ENCODE results near the gene ADCY5. TPM values are rescaled to one million over a fixed set of nuclear protein-coding genes. Genes with fewer than 3 reads are reported as not detected.
"Not testable (repeated sequence)": the region's sequence is repeated elsewhere in the genome, so short reads cannot be mapped to it uniquely, and the experiment has no call there.

Gene ADCY5
- total RNA-seq, result not detected
- under 1 TPM in 2 of 4 donors, not detected in 2; 0.08 to 0.15 TPM for polyA plus RNA-seq

DNA sequence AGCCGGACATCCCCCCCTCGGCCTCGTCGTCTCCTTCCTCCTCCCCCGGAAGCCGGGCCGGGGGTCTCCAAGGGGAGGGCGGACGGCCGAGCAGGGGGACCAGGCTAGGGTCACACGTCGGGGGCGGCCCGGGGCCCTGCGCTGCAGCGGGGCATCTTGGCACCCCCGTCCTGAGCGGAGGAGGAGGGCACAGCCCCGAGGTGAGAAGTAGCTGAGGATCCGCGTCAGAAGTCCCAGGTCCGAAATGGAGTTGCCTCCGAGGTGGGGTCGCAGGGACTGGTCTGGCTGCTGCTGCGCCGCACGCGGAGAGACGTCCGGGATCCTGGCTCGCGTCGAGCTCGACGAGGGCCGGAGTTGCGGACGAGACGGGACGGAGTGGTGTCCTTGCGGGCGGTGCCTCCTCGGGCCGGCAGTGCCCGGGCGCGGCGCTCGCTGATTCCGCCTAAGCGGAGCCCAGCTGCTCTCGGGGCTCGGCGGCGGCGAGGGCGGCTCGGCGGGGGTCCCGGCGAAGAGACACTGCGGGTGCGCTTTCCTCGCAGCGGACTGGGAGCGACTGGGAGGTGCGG, at the start of gene ADCY5:
Gene ADCY5, minus strand, starts transcription at position 555 of the 566 bp plus-strand sequence. Its CDS starts 545 bp downstream, at position 10.
- Mint-ChIP-seq H3K9me3 (peaks cover 0 to 2% (median 0%) of the 10 kb centered on the region in 7 donors), H3K4me1 (peaks cover 0 to 14% (median 3%) of the 10 kb centered on the region in 4 donors), H3K4me3 (peak within 1 kb of the TSS in 1 of 4 donors; percentile 16), H3K27me3 (peaks cover 48% of the 10 kb centered on the region), H3K27ac (no peak within 1 kb of the TSS), H3K36me3 (no peaks in the 10 kb centered on the region)
- no peak for DNase-seq
- no peak within 1 kb of the TSS for H3K4me3 ChIP-seq (ENCODE audit: low read depth, low read length)
- H3K27ac ChIP-seq (ENCODE audit: insufficient read depth, low read length, poor library complexity, severe bottlenecking), result no peak within 1 kb of the TSS
- H3K4me1 ChIP-seq (ENCODE audit: control insufficient read depth, insufficient read depth, low read length, poor library complexity, severe bottlenecking), result peaks cover 14% of the 10 kb centered on the region
- H3K9me3 ChIP-seq (ENCODE audit: control insufficient read depth in 2 of 2, low read length in 2 of 2), result no peaks in the 10 kb centered on the region
- no peaks in the 10 kb centered on the region for H3K36me3 ChIP-seq (ENCODE audit: control insufficient read depth, insufficient read depth, low read length)
- H3K27me3 ChIP-seq (ENCODE audit: control insufficient read depth, insufficient read depth, low read length), result peaks cover 21% of the 10 kb centered on the region
- no peak for ATAC-seq (ENCODE audit: low read depth in 2 of 2)

DNA sequence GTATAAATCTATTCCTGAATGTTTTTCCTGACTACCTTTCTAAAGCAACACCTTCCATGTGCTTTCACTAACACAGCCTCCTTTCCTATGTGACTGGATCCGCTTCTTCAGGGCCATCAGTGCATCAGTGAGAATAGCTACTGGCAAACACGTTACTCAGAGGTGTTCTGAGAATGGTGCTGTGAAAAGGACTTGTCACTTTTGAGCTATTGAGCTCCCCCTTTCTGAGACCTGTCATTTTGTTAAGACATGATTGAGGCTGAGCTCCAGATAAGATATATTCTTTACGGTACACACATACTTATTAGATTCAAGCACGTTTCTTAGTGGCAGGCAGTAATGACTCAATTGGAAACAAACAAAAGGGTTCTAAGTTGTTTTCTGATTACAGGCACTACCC, 45.0 kb upstream of the ADCY5 start:
- Histone ChIP-seq H3K9me3 (ENCODE audit: control insufficient read depth in 2 of 2, low read length in 2 of 2) (no peaks in the 10 kb centered on the region), H3K27me3 (ENCODE audit: control insufficient read depth, insufficient read depth, low read length) (no peaks in the 10 kb centered on the region), H3K27ac (ENCODE audit: insufficient read depth, low read length, poor library complexity, severe bottlenecking) (no peak overlapping the region), H3K4me3 (ENCODE audit: low read depth, low read length) (no peak overlapping the region), H3K4me1 (ENCODE audit: control insufficient read depth, insufficient read depth, low read length, poor library complexity, severe bottlenecking) (no peaks in the 10 kb centered on the region), H3K36me3 (ENCODE audit: control insufficient read depth, insufficient read depth, low read length) (peaks cover 42% of the 10 kb centered on the region)
- peaks cover 41% of the 10 kb centered on the region for H3K36me3 Mint-ChIP-seq
- peaks cover 0 to 2% (median 0%) of the 10 kb centered on the region in 4 donors for H3K4me1 Mint-ChIP-seq
- H3K27me3 Mint-ChIP-seq, result no peaks in the 10 kb centered on the region
- DNase-seq (no peak), ATAC-seq (ENCODE audit: low read depth in 2 of 2) (no peak)
- H3K4me3 Mint-ChIP-seq, result no peak overlapping the region
- no peaks in the 10 kb centered on the region for H3K9me3 Mint-ChIP-seq
- H3K27ac Mint-ChIP-seq, result no peak overlapping the region

DNA sequence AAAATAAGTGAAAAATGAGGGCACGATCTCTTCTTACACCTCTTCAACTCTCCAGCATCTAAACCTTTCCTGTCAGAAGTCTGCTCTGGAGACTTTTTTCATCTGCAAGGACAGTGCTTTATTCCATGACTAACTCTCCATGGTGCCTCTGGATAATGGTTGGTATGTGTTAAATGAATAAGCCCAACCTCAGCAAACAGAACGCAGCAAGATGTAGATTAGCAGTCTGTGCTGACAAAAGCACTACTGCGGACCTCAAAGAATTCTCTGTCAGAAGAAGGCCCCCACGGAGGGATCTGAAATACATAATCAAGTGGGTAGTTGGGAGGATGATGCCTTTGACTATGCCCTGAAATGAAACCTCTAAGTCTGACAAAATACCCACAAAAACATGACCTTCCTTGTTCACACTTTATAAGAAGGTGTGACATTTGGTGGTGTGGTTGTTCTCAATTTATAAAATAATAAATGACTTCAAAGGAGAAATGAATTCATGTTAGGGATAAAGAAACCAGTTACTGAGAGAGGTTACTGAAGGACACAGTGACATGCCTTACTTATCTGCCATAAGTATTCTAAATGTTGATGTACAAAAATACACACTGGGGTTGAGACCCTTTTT, 43.2 kb upstream of the ADCY5 start:
- peaks cover 30% of the 10 kb centered on the region for H3K36me3 Mint-ChIP-seq
- H3K4me3 Mint-ChIP-seq, result no peak overlapping the region
- no peak for DNase-seq
- H3K9me3 Mint-ChIP-seq, result no peaks in the 10 kb centered on the region
- peak overlapping the region in 1 of 3 donors; percentile 26 for H3K27ac Mint-ChIP-seq
- Histone ChIP-seq H3K4me1 (ENCODE audit: control insufficient read depth, insufficient read depth, low read length, poor library complexity, severe bottlenecking) (no peaks in the 10 kb centered on the region), H3K4me3 (ENCODE audit: low read depth, low read length) (no peak overlapping the region), H3K27ac (ENCODE audit: insufficient read depth, low read length, poor library complexity, severe bottlenecking) (no peak overlapping the region), H3K27me3 (ENCODE audit: control insufficient read depth, insufficient read depth, low read length) (no peaks in the 10 kb centered on the region), H3K9me3 (ENCODE audit: control insufficient read depth in 2 of 2, low read length in 2 of 2) (no peaks in the 10 kb centered on the region), H3K36me3 (ENCODE audit: control insufficient read depth, insufficient read depth, low read length) (peaks cover 24% of the 10 kb centered on the region)
- peaks cover 0 to 2% (median 0%) of the 10 kb centered on the region in 4 donors for H3K4me1 Mint-ChIP-seq
- no peak for ATAC-seq (ENCODE audit: low read depth in 2 of 2)
- no peaks in the 10 kb centered on the region for H3K27me3 Mint-ChIP-seq

DNA sequence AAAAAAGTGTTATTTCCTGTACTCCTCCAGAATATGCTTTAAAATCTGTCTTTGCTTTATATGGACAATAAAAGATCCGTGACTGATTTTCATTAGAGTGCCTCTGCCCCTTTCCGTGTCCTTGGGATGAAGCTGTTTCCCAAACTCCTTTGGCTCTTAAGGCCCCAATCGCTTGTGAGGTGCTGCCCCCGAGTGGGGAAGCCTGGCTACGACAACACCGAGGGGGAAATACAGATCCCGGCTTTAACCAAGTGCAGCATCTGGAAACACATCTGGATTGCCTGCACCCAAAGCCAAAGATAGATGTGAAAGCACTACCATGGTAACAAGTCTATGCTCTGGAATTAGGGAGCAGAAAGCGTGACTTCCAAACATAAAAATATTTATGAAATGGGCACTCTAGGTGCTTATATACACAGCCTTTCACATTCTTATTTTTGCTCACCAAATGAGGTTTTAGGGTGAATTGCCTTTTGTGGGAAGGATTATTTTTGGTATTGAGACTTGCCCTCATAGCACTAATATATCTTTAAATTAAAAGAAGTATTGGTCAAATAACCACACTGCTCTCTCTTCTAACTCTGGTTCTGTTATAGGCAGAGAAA, 40.6 kb upstream of the ADCY5 start:
- H3K27ac Mint-ChIP-seq, result peak overlapping the region in 1 of 3 donors; percentile 17
- H3K4me3 Mint-ChIP-seq, result no peak overlapping the region
- H3K36me3 Mint-ChIP-seq, result peaks cover 22% of the 10 kb centered on the region
- H3K27me3 Mint-ChIP-seq, result no peaks in the 10 kb centered on the region
- H3K4me3 ChIP-seq (ENCODE audit: low read depth, low read length), result no peak overlapping the region
- no peaks in the 10 kb centered on the region for H3K9me3 ChIP-seq (ENCODE audit: control insufficient read depth in 2 of 2, low read length in 2 of 2)
- peak in 1 of 3 donors; percentile 41 for DNase-seq
- peaks cover 0 to 1% (median 0%) of the 10 kb centered on the region in 7 donors for H3K9me3 Mint-ChIP-seq
- H3K36me3 ChIP-seq (ENCODE audit: control insufficient read depth, insufficient read depth, low read length), result peaks cover 13% of the 10 kb centered on the region
- H3K4me1 Mint-ChIP-seq, result peaks cover 0 to 2% (median 0%) of the 10 kb centered on the region in 4 donors
- no peaks in the 10 kb centered on the region for H3K4me1 ChIP-seq (ENCODE audit: control insufficient read depth, insufficient read depth, low read length, poor library complexity, severe bottlenecking)
- H3K27me3 ChIP-seq (ENCODE audit: control insufficient read depth, insufficient read depth, low read length), result no peaks in the 10 kb centered on the region
- no peak for ATAC-seq (ENCODE audit: low read depth in 2 of 2)
- H3K27ac ChIP-seq (ENCODE audit: insufficient read depth, low read length, poor library complexity, severe bottlenecking), result no peak overlapping the region

- Mint-ChIP-seq H3K27me3 (no peaks in the 10 kb centered on the region), H3K4me3 (no peak overlapping the region), H3K4me1 (peaks cover 0 to 2% (median 0%) of the 10 kb centered on the region in 4 donors), H3K9me3 (peaks cover 0 to 1% (median 0%) of the 10 kb centered on the region in 7 donors), H3K36me3 (peaks cover 16% of the 10 kb centered on the region), H3K27ac (peak overlapping the region in 2 of 3 donors; percentile 17 to 46)
- Histone ChIP-seq H3K9me3 (ENCODE audit: control insufficient read depth in 2 of 2, low read length in 2 of 2) (no peaks in the 10 kb centered on the region), H3K27me3 (ENCODE audit: control insufficient read depth, insufficient read depth, low read length) (no peaks in the 10 kb centered on the region), H3K4me1 (ENCODE audit: control insufficient read depth, insufficient read depth, low read length, poor library complexity, severe bottlenecking) (no peaks in the 10 kb centered on the region), H3K36me3 (ENCODE audit: control insufficient read depth, insufficient read depth, low read length) (peaks cover 6% of the 10 kb centered on the region), H3K4me3 (ENCODE audit: low read depth, low read length) (no peak overlapping the region), H3K27ac (ENCODE audit: insufficient read depth, low read length, poor library complexity, severe bottlenecking) (no peak overlapping the region)
- DNase-seq (no peak), ATAC-seq (ENCODE audit: low read depth in 2 of 2) (no peak)
Measured at GRCh38 chr3:123488645-123489347, 39.9 kb upstream of the ADCY5 start.

GRCh38 chr3:123487063-123487462, 38.2 kb upstream of the ADCY5 start:
- H3K4me3 Mint-ChIP-seq; H3K4me1 Mint-ChIP-seq; H3K27ac Mint-ChIP-seq; H3K9me3 Mint-ChIP-seq; H3K27me3 ChIP-seq (ENCODE audit: control insufficient read depth, insufficient read depth, low read length); H3K4me1 ChIP-seq (ENCODE audit: control insufficient read depth, insufficient read depth, low read length, poor library complexity, severe bottlenecking); DNase-seq; H3K36me3 ChIP-seq (ENCODE audit: control insufficient read depth, insufficient read depth, low read length); H3K4me3 ChIP-seq (ENCODE audit: low read depth, low read length); ATAC-seq (ENCODE audit: low read depth in 2 of 2); H3K9me3 ChIP-seq (ENCODE audit: control insufficient read depth in 2 of 2, low read length in 2 of 2); H3K27me3 Mint-ChIP-seq; H3K27ac ChIP-seq (ENCODE audit: insufficient read depth, low read length, poor library complexity, severe bottlenecking): not testable (repeated sequence)
- peaks cover 11% of the 10 kb centered on the region for H3K36me3 Mint-ChIP-seq

GRCh38 chr3:123486460-123486859, 37.6 kb upstream of the ADCY5 start:
- Histone ChIP-seq H3K27ac (ENCODE audit: insufficient read depth, low read length, poor library complexity, severe bottlenecking) (no peak overlapping the region), H3K4me3 (ENCODE audit: low read depth, low read length) (no peak overlapping the region), H3K27me3 (ENCODE audit: control insufficient read depth, insufficient read depth, low read length) (no peaks in the 10 kb centered on the region), H3K9me3 (ENCODE audit: control insufficient read depth in 2 of 2, low read length in 2 of 2) (no peaks in the 10 kb centered on the region), H3K4me1 (ENCODE audit: control insufficient read depth, insufficient read depth, low read length, poor library complexity, severe bottlenecking) (no peaks in the 10 kb centered on the region), H3K36me3 (ENCODE audit: control insufficient read depth, insufficient read depth, low read length) (no peaks in the 10 kb centered on the region)
- peaks cover 0 to 1% (median 0%) of the 10 kb centered on the region in 7 donors for H3K9me3 Mint-ChIP-seq
- ATAC-seq (ENCODE audit: low read depth in 2 of 2) (no peak), DNase-seq (no peak)
- H3K36me3 Mint-ChIP-seq, result peaks cover 8% of the 10 kb centered on the region
- H3K4me1 Mint-ChIP-seq, result peaks cover 0 to 2% (median 0%) of the 10 kb centered on the region in 4 donors
- H3K27me3 Mint-ChIP-seq, result no peaks in the 10 kb centered on the region
- H3K4me3 Mint-ChIP-seq, result no peak overlapping the region
- no peak overlapping the region for H3K27ac Mint-ChIP-seq
